Measurements from ENCODE around the gene CABP2.

DNA sequence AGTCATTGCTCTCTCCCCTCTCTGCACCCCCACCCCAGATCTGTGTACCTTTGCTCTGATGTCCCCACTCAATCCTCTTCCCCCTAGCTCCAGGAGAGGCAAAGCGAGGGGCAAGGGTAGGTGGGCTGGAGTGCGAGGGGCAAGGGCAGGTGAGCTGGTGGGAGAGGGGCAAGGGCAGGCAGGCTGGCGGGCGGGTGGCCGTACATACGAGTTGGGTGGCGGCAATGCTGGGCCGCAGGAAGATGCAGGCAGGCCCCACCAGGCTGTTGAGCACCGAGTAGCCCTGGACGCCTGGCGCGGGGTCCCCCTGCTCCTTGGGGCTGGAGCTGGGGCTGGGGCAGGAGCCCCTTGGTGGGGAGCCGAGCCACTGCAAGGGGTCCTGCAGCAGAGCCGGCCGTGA is 908 bp downstream of the CABP2 start:
- TF ChIP-seq, protein P1, sequence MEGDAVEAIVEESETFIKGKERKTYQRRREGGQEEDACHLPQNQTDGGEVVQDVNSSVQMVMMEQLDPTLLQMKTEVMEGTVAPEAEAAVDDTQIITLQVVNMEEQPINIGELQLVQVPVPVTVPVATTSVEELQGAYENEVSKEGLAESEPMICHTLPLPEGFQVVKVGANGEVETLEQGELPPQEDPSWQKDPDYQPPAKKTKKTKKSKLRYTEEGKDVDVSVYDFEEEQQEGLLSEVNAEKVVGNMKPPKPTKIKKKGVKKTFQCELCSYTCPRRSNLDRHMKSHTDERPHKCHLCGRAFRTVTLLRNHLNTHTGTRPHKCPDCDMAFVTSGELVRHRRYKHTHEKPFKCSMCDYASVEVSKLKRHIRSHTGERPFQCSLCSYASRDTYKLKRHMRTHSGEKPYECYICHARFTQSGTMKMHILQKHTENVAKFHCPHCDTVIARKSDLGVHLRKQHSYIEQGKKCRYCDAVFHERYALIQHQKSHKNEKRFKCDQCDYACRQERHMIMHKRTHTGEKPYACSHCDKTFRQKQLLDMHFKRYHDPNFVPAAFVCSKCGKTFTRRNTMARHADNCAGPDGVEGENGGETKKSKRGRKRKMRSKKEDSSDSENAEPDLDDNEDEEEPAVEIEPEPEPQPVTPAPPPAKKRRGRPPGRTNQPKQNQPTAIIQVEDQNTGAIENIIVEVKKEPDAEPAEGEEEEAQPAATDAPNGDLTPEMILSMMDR (IDR thresholded peaks at IDR 0.05), result no peak
- no peak for TF ChIP-seq POLR2A (IDR thresholded peaks at IDR 0.05)
- TF ChIP-seq POLR2AphosphoS5 (IDR thresholded peaks at IDR 0.05), result no peak
- no peak for TF ChIP-seq EP300 (IDR thresholded peaks at IDR 0.05)

Measured in upper lobe of left lung (tissue), 4 donors.